K562 (cell line): Measurements from ENCODE around the gene SOCS6. TPM values are rescaled to one million over a fixed set of nuclear protein-coding genes. Genes with fewer than 3 reads are reported as not detected.
"Not testable (repeated sequence)": the region's sequence is repeated elsewhere in the genome, so short reads cannot be mapped to it uniquely, and the experiment has no call there.

ENCODE experiments used
- ATAC-seq: fragments of 200-7000 bp; cut with Tn5 transposase; 3 replicates; pipeline ENCODE4 v1.9.1; 2020; ENCODE audit warnings: moderate library complexity
- BruUV-seq: library from RNA; stranded (reverse); fragments of 400-500 nt; replicated peaks from 2 replicates; lab custom pipeline; 2021; lab: Mats Ljungman, UMichigan
- CTCF ChIA-PET: fragments of 300-600 bp; formaldehyde crosslinking; extraction: SDS; loops from one replicate; lab custom pipeline; 2021; ENCODE audit warnings: low intra/inter-chr PET ratio; lab: Yijun Ruan, JAX
- POLR2A ChIA-PET: fragments of 300-600, 350-650 bp; sonication (Branson Sonifier 250); formaldehyde crosslinking; extraction: SDS; loops from one replicate; lab custom pipeline; 2021; ENCODE audit warnings: antibody characterized with exemption, inconsistent platforms; lab: Yijun Ruan, JAX
- DNase-seq, 4 experiments: peaks; one replicate each; pipeline versions ENCODE4 v3.0.0 to v3.0.0-alpha.2; 2011 to 2018; ENCODE audit warnings: low spot score in 3 of 4, mixed read lengths in 3 of 4; ENCODE audit errors: extremely low read depth in 1 of 4
- FAIRE-seq: peaks from 2 replicates; lab custom pipeline; 2011; peaks lifted over from hg19 to GRCh38; lab: Jason Lieb, UNC
- H2AFZ ChIP-seq: 2 replicates; pipeline ENCODE4 v1.6.0; 2011; ENCODE audit warnings: low read depth, low read length, control low read depth, inconsistent platforms
- H3K27ac ChIP-seq: fragments of 200-600 bp; 3 replicates; pipeline ENCODE4 v1.8.0; 2011; ENCODE audit warnings: low read depth, mild to moderate bottlenecking, control low read depth, inconsistent platforms, low read length, moderate library complexity, mixed read lengths; ENCODE audit errors: extremely low read depth
- H3K27me3 ChIP-seq, 2 experiments: fragments of 300-600 bp in 1 of 2; 2 replicates in 1 of 2; 3 replicates in 1 of 2; pipeline versions ENCODE4 v1.6.0 to v1.8.0; 2011; ENCODE audit warnings: inconsistent platforms in 2 of 2, low read length in 2 of 2, mild to moderate bottlenecking in 1 of 2, mixed read lengths in 1 of 2, moderate library complexity in 1 of 2; ENCODE audit not compliant: control insufficient read depth in 2 of 2, insufficient read depth in 2 of 2
- H3K36me3 ChIP-seq: fragments of 300-600 bp; 3 replicates; pipeline ENCODE4 v1.8.0; 2011; ENCODE audit warnings: mild to moderate bottlenecking, low read length, inconsistent platforms; ENCODE audit not compliant: control insufficient read depth, insufficient read depth
- H3K4me1 ChIP-seq, 2 experiments: fragments of 200-600 bp in 1 of 2; replicated peaks in 1 of 2; 2 replicates in 1 of 2; 3 replicates in 1 of 2; pipeline versions ENCODE4 v1.5.1 to v1.8.0; 2011; ENCODE audit warnings: inconsistent platforms in 2 of 2, low read length in 2 of 2, mild to moderate bottlenecking in 1 of 2, mixed read lengths in 1 of 2, moderate library complexity in 1 of 2; ENCODE audit not compliant: control insufficient read depth in 2 of 2, insufficient read depth in 2 of 2
- H3K4me2 ChIP-seq: 2 replicates; pipeline ENCODE4 v1.6.1; 2011; ENCODE audit warnings: low read length, control low read depth, inconsistent platforms, mixed read lengths; ENCODE audit not compliant: insufficient read depth
- H3K4me3 ChIP-seq: fragments of 200-600 bp; sonication (generic), shearing (Covaris generic); 2 replicates; pipeline ENCODE4 v1.5.1; 2016; ENCODE audit warnings: control low read depth, inconsistent platforms
- H3K79me2 ChIP-seq: fragments of 200-600 bp; 3 replicates; pipeline ENCODE4 v1.8.0; 2011; ENCODE audit warnings: low read length, inconsistent platforms; ENCODE audit not compliant: control insufficient read depth, insufficient read depth
- H3K9ac ChIP-seq, 2 experiments: 2 replicates each; pipeline versions ENCODE4 v1.6.0 to v1.6.1; 2011; ENCODE audit warnings: low read depth in 2 of 2, low read length in 2 of 2, control low read depth in 1 of 2, inconsistent platforms in 1 of 2, mild to moderate bottlenecking in 1 of 2, mixed read lengths in 1 of 2; ENCODE audit not compliant: insufficient read depth in 1 of 2
- H3K9me1 ChIP-seq: one replicate; pipeline ENCODE4 v1.6.0; 2011; ENCODE audit warnings: inconsistent platforms, mild to moderate bottlenecking, low read length, moderate library complexity; ENCODE audit not compliant: control insufficient read depth, insufficient read depth
- H3K9me3 ChIP-seq: replicated peaks from 2 replicates; pipeline ENCODE4 v1.5.1; 2011; ENCODE audit warnings: low read depth, low read length, inconsistent platforms; ENCODE audit not compliant: control insufficient read depth, insufficient read depth
- H4K20me1 ChIP-seq: replicated peaks from 2 replicates; pipeline ENCODE4 v1.6.1; 2011; ENCODE audit warnings: low read length, inconsistent platforms, mixed read lengths; ENCODE audit not compliant: control insufficient read depth, insufficient read depth
- FOXA1 ChIP-seq: fragments of 450-650 bp; IDR thresholded peaks from 2 replicates; pipeline ENCODE4 v1.6.1; 2016; ENCODE audit warnings: mild to moderate bottlenecking, borderline replicate concordance
- FOXK2 ChIP-seq, 2 experiments: fragments of 450-650 bp; IDR thresholded peaks in 1 of 2; conservative IDR thresholded peaks in 1 of 2; 2 replicates each; pipeline ENCODE4 v1.6.1; 2016; ENCODE audit warnings: low read depth in 2 of 2, mild to moderate bottlenecking in 1 of 2
- KDM5B ChIP-seq: fragments of 200-600 bp; sonication (generic); IDR thresholded peaks from 2 replicates; pipeline ENCODE4 v1.6.1; 2012; ENCODE audit warnings: low read depth, mild to moderate bottlenecking, moderate library complexity, low read length, control low read depth, inconsistent platforms; ENCODE audit not compliant: insufficient replicate concordance
- LEF1 ChIP-seq: fragments of 450-650 bp; IDR thresholded peaks from 2 replicates; pipeline ENCODE4 v1.6.1; 2016; ENCODE audit warnings: mild to moderate bottlenecking
- RNF2 ChIP-seq: sonication (generic); IDR thresholded peaks from 2 replicates; pipeline ENCODE4 v1.6.1; 2016
- TRIM24 ChIP-seq, 2 experiments: fragments of 450-650 bp; IDR thresholded peaks; 2 replicates each; pipeline ENCODE4 v1.6.1; 2016
- YY1 ChIP-seq, 3 experiments: IDR thresholded peaks; 2 replicates each; pipeline ENCODE4 v1.6.1; 2011; ENCODE audit warnings: low read length in 2 of 3, mild to moderate bottlenecking in 2 of 3, moderate library complexity in 2 of 3, borderline replicate concordance in 1 of 3, control low read depth in 1 of 3, low read depth in 1 of 3; ENCODE audit not compliant: insufficient read depth in 3 of 3, insufficient replicate concordance in 2 of 3, control insufficient read depth in 1 of 3, insufficient read length in 1 of 3; ENCODE audit errors: extremely low read depth in 1 of 3
- WGBS: fragments of 100-300 bp; shearing (Covaris generic); methylation state at CpG from one replicate; pipeline ENCODE4 v1.1.6; 2016; ENCODE audit warnings: low coverage, mixed read lengths; ENCODE audit not compliant: insufficient coverage; ENCODE audit errors: missing lambda C conversion rate; 5-methylcytosine and 5-hydroxymethylcytosine counted together
- in situ Hi-C: fragments of 300-500 bp; cut with MboI; formaldehyde crosslinking; loops from 4 replicates; pipeline ENCODE4 v1.15.0; 2018; ENCODE audit warnings: inconsistent platforms, mixed read lengths
- intact Hi-C: fragments of 100-400 bp; cut with micrococcal nuclease; formaldehyde crosslinking; loops from 2 replicates; pipeline ENCODE4 v1.14.2; 2022
- polyA plus RNA-seq, 8 experiments: library from polyadenylated mRNA; depleted of rRNA in 4 of 8; stranded (reverse) in 5 of 8; unstranded in 3 of 8; fragments of >200 nt; fragmentation: Nextera tagmentation in 2 of 8; fragmentation: Illumina TruSeq in 1 of 8; extraction: Ambion mirVana in 2 of 8; extraction: Trizol in 1 of 8; gene quantifications; 2 replicates each; pipeline versions ENCODE4 v1.2.1 to v1.2.3, GENCODE V29; 2011 to 2014; ENCODE audit warnings: inconsistent platforms in 1 of 8, missing spikeins in 1 of 8
- total RNA-seq, 7 experiments: library from RNA; depleted of rRNA in 6 of 7; stranded (reverse); fragments of >200 nt in 6 of 7; fragmentation: Illumina TruSeq in 2 of 7; extraction: Trizol in 2 of 7; gene quantifications; 2 replicates each; pipeline versions ENCODE4 v1.2.1 to v1.2.3, GENCODE V29; 2011 to 2021; ENCODE audit warnings: low replicate concordance in 1 of 7

SOCS6 gene
- total and polyA plus RNA-seq, 9 of the 15 experiments (the other 6 are each of a cell fraction or from before 2014, with no cell fraction given) = 2.5 to 7.1 (median 5.6) TPM

DNA sequence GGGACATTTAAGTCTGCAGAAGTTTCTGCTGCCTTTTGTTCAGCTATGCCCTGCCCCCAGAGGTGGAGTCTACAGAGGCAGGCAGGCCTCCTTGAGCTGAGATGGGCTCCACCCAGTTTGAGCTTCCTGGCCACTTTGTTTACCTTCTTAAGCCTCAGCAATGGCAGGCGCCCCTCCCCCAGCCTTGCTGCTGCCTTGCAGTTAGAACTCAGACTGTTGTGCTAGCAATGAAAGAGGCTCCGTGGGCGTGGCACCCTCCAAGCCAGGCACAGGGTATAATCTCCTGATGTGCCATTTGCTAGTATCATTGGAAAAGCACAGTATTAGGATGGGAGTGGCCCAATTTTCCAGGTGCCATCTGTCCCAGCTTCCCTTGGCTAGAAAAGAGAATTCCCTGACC is 59.6 kb downstream of the SOCS6 start:
- H3K9me3 ChIP-seq, H3K36me3 ChIP-seq, in situ Hi-C loops, H3K27ac ChIP-seq, H3K9ac ChIP-seq, H3K9me1 ChIP-seq, H4K20me1 ChIP-seq, H3K4me3 ChIP-seq, H3K4me1 ChIP-seq, H2AFZ ChIP-seq, CTCF ChIA-PET, intact Hi-C loops, H3K27me3 ChIP-seq, BruUV-seq, H3K79me2 ChIP-seq, POLR2A ChIA-PET: not testable (repeated sequence)
- 0 out of 4 replicates have a peak, but pooled peaks have one; percentile 42 to 57 for TF ChIP-seq FOXK2 (conservative IDR thresholded peaks at IDR 0.05 in 1 of 2, IDR thresholded peaks at IDR 0.05 in 1 of 2; ENCODE audit: low read depth in 2 of 2)
- TF ChIP-seq YY1 (IDR thresholded peaks at IDR 0.05; ENCODE audit: borderline replicate concordance in 1 of 3, control insufficient read depth in 1 of 3, extremely low read depth in 1 of 3, insufficient read depth in 3 of 3, insufficient read length in 1 of 3, insufficient replicate concordance in 2 of 3, low read depth in 1 of 3, low read length in 2 of 3) = peak in 1 of 3 experiments; percentile 11
- TF ChIP-seq TRIM24 (IDR thresholded peaks at IDR 0.05) = 0 out of 4 replicates have a peak, but pooled peaks of 1 of the 2 experiments have one; percentile 35
- peak; percentile 39; the same call in 1 of the 2 replicates for TF ChIP-seq LEF1
- H3K4me2 ChIP-seq = peak overlapping the region; percentile 41; the same call in 1 of the 2 replicates
- WGBS = 0% methylated on average over 2 of the region's 3 CpGs
- peak; percentile 70 for ATAC-seq
- peak in 1 of 4 experiments; percentile 59 for DNase-seq
- peak; percentile 15 for FAIRE-seq

GRCh38 chr18:70349316-70349715 is 60.5 kb downstream of the SOCS6 start:
- Histone ChIP-seq H3K4me3 (no peak overlapping the region), H2AFZ (no peak overlapping the region), H3K27ac (no peak overlapping the region), H3K9me3 (no peaks in the 10 kb centered on the region), H3K9me1 (no peaks in the 10 kb centered on the region), H3K27me3 (no peaks in the 10 kb centered on the region), H3K9ac (no peak overlapping the region), H3K4me1 (no peaks in the 10 kb centered on the region; a peak in 1 of 5 replicates), H3K36me3 (no peaks in the 10 kb centered on the region), H3K79me2 (no peaks in the 10 kb centered on the region), H4K20me1 (no peaks in the 10 kb centered on the region), H3K4me2 (no peak overlapping the region)
- in situ Hi-C loops (no loop called here), intact Hi-C loops (no loop called here)
- ATAC-seq = no peak
- no TSS peak for BruUV-seq
- ChIA-PET POLR2A (no interaction called here), CTCF (no interaction called here)
- no peak for DNase-seq
- no peak for FAIRE-seq
- no peak for TF ChIP-seq RNF2
- no peak for TF ChIP-seq FOXA1
- no peak for TF ChIP-seq KDM5B
